Measurements from ENCODE around the gene GPD1.

GPD1 gene

DNA sequence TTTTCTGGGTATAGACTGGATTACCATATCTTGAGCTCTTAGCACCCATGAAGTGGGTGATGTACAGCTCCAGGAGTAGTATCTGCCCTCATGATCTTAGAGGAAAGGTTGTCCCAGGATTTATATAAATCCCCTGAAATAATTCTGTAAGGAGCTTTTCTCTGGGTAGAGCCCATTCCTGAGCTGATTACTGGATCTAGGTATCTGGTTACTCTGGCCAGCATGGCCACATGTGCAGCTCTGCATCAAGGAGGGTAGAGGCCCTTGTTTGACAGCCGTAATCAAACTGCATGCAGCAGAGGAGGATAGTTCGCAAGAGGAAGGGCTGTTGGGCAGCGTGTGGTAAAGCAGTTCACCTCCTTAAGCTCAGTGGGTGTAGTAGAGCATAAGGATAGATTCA lies 16.7 kb downstream of the GPD1 start:
- TF ChIP-seq, protein P1, sequence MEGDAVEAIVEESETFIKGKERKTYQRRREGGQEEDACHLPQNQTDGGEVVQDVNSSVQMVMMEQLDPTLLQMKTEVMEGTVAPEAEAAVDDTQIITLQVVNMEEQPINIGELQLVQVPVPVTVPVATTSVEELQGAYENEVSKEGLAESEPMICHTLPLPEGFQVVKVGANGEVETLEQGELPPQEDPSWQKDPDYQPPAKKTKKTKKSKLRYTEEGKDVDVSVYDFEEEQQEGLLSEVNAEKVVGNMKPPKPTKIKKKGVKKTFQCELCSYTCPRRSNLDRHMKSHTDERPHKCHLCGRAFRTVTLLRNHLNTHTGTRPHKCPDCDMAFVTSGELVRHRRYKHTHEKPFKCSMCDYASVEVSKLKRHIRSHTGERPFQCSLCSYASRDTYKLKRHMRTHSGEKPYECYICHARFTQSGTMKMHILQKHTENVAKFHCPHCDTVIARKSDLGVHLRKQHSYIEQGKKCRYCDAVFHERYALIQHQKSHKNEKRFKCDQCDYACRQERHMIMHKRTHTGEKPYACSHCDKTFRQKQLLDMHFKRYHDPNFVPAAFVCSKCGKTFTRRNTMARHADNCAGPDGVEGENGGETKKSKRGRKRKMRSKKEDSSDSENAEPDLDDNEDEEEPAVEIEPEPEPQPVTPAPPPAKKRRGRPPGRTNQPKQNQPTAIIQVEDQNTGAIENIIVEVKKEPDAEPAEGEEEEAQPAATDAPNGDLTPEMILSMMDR (IDR thresholded peaks at IDR 0.05; ENCODE audit: low read length, missing control alignments), result no peak
- DNase-seq (ENCODE audit: low read depth), result no peak
- H3K4me3 ChIP-seq (replicated peaks; ENCODE audit: low read depth, low read length), result no peak overlapping the region

DNA sequence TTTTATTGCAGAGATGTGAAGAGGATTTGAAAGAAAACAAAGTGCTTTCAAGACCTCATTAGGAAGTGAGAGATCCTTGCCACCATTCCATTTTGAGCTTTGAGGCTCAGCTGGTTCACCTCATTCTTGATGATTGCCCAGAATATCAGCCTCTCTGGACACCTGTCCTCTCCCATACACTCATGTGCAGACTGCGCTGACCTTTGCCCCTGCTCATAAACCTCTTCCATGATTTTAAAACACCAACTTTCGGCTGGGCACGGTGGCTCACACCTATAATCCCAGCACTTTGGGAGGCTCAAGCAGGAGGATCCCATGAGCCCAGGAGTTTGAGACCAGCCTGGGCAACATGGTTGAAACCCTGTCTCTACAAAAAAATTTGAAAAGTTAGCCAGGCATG lies 17.1 kb downstream of the GPD1 start:
- TF ChIP-seq, protein P1 (IDR thresholded peaks at IDR 0.05; ENCODE audit: low read length, missing control alignments), result no peak
- DNase-seq (ENCODE audit: low read depth), result no peak

DNA sequence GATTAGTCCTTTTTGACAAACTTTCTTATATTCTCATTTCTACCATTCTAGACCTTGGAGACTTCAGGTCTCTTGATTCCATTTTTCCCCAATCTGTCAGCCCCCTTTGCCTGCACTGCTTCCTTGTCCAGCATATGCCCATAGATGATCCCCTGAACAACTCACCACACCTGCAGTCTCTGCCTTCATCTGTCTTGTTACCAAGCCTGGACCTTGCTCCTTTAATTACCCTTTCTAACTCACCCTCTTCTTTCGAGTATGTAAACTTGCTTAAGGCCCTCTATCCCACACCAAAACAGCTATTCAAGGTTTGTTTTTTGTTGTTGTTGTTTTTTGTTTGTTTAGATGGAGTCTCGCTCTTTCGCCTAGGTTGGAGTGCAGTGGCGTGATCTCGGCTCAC lies 17.8 kb downstream of the GPD1 start:
- TF ChIP-seq, protein P1 (IDR thresholded peaks at IDR 0.05; ENCODE audit: low read length, missing control alignments), result no peak
- DNase-seq (ENCODE audit: low read depth), result no peak
- H3K4me3 ChIP-seq (replicated peaks; ENCODE audit: low read depth, low read length), result no peak overlapping the region

More for the DNA sequence above, 17.1 kb downstream of the GPD1 start:
- no peak overlapping the region for H3K4me3 ChIP-seq (replicated peaks; ENCODE audit: low read depth, low read length)

DNA sequence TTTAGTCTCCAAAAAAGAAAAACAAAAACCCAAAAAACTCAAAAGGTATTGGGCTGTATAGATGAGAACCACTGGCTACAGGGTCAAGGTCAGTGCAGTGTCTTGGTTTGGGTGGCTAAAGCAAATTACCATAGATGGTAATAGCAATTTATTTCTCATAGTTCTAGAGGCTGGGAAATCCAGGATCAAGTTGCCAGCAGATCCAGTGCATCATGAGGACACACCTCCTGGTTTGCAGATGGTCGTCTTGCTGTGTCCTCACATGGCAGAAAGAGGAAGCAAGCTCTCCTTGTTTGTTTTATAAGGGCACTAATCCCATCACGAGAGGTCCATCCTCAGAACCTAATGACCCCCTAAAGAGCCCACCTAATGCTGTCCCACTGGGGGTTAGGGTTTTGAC lies 19.4 kb downstream of the GPD1 start:
- no peak for DNase-seq (ENCODE audit: low read depth)
- no peak overlapping the region for H3K4me3 ChIP-seq (replicated peaks; ENCODE audit: low read depth, low read length)
- TF ChIP-seq, protein P1 (IDR thresholded peaks at IDR 0.05; ENCODE audit: low read length, missing control alignments), result no peak

DNA sequence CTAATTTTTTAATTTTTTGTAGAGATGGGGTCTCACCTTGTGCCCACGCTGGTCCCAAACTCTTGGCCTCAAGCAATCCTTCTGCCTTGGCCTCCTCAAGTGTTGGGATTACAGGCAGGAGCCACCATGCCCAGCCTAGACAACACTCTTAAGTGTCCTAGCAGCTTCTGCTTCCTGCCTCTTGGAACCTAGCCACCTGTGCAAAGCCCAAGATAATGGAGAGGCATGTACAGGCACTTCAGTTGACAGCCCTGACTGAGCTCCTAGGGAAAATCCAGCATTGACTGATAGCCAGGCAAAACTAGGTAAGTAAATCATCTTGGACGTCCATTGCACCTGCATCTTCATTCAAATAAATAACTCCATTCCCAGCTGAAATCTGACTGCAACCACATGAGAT lies 23.7 kb downstream of the GPD1 start:
- TF ChIP-seq, protein P1 (IDR thresholded peaks at IDR 0.05; ENCODE audit: low read length, missing control alignments), result no peak
- DNase-seq (ENCODE audit: low read depth), result no peak
- H3K4me3 ChIP-seq (replicated peaks; ENCODE audit: low read depth, low read length), result no peak overlapping the region

DNA sequence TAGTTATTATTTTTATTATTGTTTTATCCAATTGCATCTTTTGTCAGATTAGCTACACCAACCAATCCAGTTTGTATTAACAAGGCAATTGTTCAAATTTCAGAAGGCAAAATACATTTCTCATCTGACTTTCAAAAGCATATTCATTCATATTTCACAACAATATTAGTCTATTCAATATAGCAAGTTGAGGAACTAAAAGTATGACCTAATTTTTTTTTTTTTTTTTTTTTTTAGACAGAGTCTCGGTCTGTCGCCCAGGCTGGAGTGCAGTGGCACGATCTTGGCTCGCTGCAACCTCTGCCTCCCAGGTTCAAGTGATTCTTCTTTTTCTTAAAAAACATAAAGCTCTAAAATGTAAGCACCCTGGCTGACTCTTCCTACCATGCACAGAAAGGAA lies 25.5 kb downstream of the GPD1 start:
- TF ChIP-seq, protein P1 (IDR thresholded peaks at IDR 0.05; ENCODE audit: low read length, missing control alignments), result no peak
- DNase-seq (ENCODE audit: low read depth), result no peak
- no peak overlapping the region for H3K4me3 ChIP-seq (replicated peaks; ENCODE audit: low read depth, low read length)

DNA sequence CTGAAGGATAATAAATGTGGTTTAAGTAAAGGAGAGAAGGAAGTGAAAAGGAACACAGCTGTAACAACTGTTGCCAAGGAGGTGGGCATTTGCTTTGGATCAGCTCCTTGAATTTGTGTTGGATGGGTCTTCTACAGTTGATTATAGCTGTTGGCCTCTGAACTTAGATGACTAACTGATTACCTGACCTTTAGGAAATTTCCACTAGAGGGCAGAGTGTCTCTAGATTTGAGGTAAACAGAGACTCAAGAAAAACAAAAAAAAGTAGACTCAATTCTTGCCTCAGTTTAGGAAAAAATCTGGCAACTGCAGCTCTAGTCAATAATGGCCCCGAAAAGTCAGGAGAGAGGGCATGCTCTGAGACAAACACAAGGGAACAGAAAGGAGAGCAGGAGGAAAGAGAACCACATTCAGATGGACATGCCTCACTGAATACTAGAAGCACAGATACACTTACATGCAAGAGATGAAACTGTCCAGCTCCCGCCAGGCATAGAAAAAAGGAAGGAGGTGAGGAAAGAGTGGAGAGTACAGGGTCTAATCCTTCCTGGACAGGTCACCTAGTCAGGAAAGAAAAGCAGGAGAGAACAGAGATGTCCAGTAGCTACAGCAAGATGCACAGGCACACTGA lies 28.8 kb downstream of the GPD1 start:
- H3K4me3 ChIP-seq (replicated peaks; ENCODE audit: low read depth, low read length), result no peak overlapping the region
- no peak for DNase-seq (ENCODE audit: low read depth)
- TF ChIP-seq, protein P1 (IDR thresholded peaks at IDR 0.05; ENCODE audit: low read length, missing control alignments), result no peak
